Gastroesophageal sphincter (tissue), 3 donors: ENCODE results near the gene CDK14.

Experiments used
- CTCF ChIP-seq, 4 experiments: fragments of 200-600 bp in 2 of 4; fragments of 450-650 bp in 2 of 4; sonication (generic) in 1 of 4; IDR thresholded peaks; one replicate each; pipeline ENCODE4 v1.5.1; 2017 to 2019; ENCODE audit warnings: antibody characterized with exemption in 4 of 4, mild to moderate bottlenecking in 2 of 4, moderate library complexity in 2 of 4
- EP300 ChIP-seq: sonication (generic); formaldehyde crosslinking; IDR thresholded peaks from one replicate; pipeline ENCODE4 v1.6.1; 2017; ENCODE audit warnings: antibody characterized with exemption, mild to moderate bottlenecking
- POLR2A ChIP-seq, 2 donors: fragments of 450-650 bp; IDR thresholded peaks; one replicate each; pipeline ENCODE4 v1.6.1; 2017; ENCODE audit warnings: antibody characterized with exemption in 2 of 2, mild to moderate bottlenecking in 2 of 2, moderate library complexity in 1 of 2
- POLR2AphosphoS5 ChIP-seq: sonication (generic); formaldehyde crosslinking; IDR thresholded peaks from one replicate; pipeline ENCODE4 v1.6.1; 2017; ENCODE audit warnings: antibody characterized with exemption

- TF ChIP-seq POLR2AphosphoS5: no peak
- no peak for TF ChIP-seq CTCF (IDR thresholded peaks at IDR 0.05)
- TF ChIP-seq EP300: no peak
- no peak for TF ChIP-seq POLR2A (IDR thresholded peaks at IDR 0.05)
Observed at GRCh38 chr7:91250706-91251105, 654.6 kb downstream of the CDK14 start.
